GM04504 (cell line): ENCODE measurements around the gene POU2F1.
A peak's percentile ranks its signal among the peaks of the same experiment; 100 is the strongest.

Experiments used
- DNase-seq: peaks from one replicate; pipeline ENCODE4 v3.0.0-alpha.2; 2012; ENCODE audit warnings: low read depth

The POU2F1 gene

GRCh38 chr1:167367705-167368104, 147.0 kb downstream of the POU2F1 start:
- no peak for DNase-seq

DNA sequence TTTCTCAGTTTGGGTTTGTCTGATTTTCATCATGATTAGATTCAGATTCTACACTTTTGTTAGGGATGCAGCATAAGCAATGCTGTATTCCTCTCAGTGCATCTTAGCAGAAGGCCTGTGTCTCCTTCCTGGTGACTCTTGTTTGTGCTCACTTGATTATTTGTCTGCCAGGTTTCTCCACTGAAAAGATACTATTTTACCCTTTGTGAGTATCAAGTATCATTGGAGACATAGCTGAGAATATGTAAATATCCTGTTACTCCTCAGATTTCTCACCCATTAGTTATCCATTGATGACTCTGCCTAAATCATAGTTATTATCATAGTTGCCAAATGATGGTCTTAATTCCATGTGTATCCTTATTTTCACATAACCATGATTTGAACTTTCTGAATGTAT, 148.5 kb downstream of the POU2F1 start:
- no peak for DNase-seq

DNA sequence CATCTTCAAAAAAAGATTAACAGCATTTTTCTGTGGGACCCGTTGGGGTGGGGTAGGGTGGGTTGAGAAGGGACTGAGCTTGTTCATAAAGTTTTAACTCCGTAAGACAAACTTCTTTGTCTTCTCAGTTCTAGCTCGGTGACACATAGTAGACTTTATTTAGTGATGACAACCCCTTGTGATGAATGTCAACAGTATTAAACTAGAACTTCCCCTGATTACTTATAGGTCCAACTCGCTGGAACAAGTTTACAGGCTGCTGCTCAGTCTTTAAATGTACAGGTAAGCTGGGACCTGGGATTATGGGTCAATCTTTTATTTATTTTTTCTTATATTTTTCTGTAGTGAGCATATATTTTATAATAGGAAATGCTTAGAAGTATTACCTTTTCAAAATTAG, 149.2 kb downstream of the POU2F1 start:
- no peak for DNase-seq

GRCh38 chr1:167371030-167371429, 150.3 kb downstream of the POU2F1 start:
- DNase-seq: no peak

- DNase-seq: peak; percentile 17
Measured at GRCh38 chr1:167373398-167373797, 152.7 kb downstream of the POU2F1 start.

DNA sequence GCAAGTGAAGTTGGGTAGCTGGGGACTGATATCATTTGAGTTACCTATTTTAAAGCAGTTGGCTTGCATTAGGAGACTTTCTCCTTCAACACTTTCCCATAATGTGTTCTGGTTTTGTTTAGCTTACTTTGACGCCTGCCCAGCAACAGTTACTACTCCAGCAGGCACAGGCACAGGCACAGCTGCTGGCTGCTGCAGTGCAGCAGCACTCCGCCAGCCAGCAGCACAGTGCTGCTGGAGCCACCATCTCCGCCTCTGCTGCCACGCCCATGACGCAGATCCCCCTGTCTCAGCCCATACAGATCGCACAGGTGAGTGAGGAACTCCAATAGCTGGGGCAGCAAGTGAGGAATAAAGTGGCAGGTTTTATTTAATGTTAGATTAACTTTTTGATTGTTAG, 153.3 kb downstream of the POU2F1 start:
- no peak for DNase-seq

GRCh38 chr1:167375949-167376348, 155.3 kb downstream of the POU2F1 start:
- no peak for DNase-seq

DNA sequence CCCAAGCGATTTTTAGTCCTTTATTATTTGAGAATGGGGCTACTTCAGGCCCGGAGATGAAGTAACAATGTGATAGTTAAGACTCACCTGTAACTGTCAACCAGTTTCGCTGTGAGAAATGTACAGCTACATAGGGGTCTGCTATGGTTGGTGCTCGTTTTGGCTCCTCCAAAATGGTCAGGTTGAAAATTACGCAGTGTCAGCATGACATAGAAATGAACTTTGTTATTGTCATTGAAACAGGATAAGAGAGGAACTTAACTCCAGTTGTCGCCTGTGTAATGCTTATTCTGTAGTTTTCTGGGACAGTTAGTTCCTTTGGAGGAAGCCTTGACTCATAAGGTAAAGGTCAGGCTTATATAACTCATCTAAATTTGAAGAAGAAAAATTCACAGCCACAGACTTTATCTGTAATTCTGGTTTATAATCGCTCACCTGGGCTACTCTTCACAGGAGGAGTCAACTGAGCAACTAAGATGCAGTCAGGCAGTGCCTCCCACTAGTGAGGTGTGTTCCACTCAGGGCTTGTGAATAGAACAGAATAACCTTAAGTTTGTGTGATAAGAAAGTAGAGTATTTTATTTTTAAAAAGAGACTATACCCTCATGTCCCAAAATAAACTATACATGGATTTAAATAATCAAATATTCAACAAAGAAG, 166.7 kb downstream of the POU2F1 start:
- no peak for DNase-seq

GRCh38 chr1:167388976-167389375, 168.3 kb downstream of the POU2F1 start:
- no peak for DNase-seq

DNA sequence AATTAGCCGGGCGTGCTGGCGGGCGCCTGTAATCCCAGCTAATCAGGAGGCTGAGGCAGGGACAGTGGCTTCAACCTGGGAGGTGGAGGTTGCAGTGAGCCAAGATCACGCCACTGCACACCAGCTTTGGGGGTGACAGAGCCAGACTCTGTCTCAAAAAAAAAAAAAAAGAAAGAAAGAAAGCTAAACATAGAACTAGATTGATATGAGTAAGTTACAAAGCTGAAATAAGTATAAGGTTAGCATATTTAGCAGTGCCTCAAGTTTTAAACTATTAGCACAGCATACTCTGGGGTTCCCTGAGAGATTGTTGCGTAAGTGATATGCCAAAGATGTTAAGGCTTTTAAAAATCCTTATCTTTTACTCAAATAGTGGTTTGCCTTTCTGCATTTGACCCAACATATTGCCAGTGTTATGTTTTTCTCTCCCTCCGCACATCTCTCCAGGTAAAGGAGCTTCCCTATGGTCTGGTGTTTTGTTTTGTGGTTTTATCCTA, 171.6 kb downstream of the POU2F1 start:
- DNase-seq: no peak

GRCh38 chr1:167400359-167400953, 179.8 kb downstream of the POU2F1 start:
- no peak for DNase-seq

- peak; percentile 10 for DNase-seq
Measured at GRCh38 chr1:167401260-167401873, 180.7 kb downstream of the POU2F1 start.

DNA sequence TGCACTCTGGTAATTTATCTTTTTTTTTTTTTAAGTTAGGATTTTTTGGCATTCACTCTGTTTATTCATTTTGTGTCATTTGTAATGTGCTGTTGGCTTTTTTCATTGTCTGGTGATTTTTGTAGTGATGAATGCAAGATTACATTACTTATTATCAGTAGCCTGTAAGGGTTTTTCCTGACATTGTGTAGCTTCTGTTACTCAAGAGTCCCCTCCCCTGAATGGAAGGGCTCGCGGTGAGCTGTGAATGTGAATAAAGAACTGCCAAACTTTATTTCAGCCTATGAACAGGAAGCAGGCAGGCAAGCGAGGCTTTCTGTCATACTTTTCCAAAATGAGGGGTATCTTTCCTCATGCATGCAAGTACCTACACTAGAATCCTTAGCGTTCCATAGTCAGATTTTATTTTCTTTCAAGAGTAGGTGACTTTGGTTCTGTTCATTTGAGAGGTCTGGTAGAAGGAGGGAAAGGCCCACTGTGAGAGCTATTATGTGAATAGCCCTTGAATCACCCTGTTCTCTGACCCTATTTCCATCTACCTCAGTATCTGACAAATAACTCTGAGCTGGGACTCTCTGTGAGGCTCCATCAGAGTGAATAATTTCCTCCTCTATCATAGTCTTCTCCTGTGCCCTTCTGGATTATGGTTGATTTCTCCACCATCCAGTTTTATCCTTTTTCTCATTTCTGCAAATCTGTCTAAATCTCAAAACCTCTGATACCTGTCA, 183.6 kb downstream of the POU2F1 start:
- no peak for DNase-seq

GRCh38 chr1:167404908-167405307, 184.2 kb downstream of the POU2F1 start:
- no peak for DNase-seq

GRCh38 chr1:167408355-167408754, 187.7 kb downstream of the POU2F1 start:
- DNase-seq: no peak

GRCh38 chr1:167409183-167409582, 188.5 kb downstream of the POU2F1 start:
- DNase-seq: no peak

DNA sequence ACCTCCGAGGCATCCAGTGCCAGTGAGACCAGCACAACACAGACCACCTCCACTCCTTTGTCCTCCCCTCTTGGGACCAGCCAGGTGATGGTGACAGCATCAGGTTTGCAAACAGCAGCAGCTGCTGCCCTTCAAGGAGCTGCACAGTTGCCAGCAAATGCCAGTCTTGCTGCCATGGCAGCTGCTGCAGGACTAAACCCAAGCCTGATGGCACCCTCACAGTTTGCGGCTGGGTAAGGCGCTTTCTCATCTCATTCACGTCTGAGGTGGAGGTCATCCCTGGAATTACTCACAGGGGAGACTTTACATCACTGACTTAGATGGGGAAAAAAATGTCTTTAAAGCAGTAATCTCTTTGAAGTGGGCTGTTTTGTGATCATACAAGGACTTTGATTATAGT, 191.4 kb downstream of the POU2F1 start:
- DNase-seq: no peak

DNA sequence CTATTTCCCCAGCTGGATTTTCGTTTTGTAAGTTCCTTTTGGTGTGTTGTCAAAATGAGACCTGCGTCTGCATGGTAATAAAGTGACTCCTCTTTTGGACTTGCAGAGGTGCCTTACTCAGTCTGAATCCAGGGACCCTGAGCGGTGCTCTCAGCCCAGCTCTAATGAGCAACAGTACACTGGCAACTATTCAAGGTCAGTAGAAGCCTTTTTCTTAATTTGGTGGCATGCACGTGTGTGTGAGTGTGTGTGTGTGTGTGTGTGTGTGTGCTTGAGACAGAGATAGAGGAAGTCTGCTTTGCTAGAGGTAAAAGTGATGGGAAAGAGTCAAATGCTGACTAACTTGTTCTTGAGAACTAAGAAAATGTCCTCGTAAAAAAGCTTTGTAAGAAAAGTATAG, 192.2 kb downstream of the POU2F1 start:
- DNase-seq: no peak

GRCh38 chr1:167413328-167413727, 192.6 kb downstream of the POU2F1 start:
- DNase-seq: no peak

DNA sequence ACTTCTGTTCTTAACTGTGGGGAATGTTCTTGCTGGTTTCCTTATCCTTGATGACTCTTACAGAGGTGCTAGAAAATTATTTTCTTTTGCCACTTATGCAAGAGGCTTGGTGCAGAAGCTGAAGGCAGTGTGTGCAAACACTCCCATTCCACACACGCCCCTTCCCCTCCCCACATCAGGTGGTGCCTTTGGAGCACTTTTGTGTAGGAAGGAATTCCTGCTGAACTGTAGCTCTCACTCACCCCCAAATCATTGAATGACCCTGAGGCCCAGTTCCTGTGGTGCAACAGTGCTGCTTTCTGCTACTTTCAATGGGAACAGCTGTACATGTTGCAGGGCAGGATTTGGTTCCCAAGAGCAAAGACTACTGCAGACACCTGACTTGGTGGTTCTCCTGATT, 195.8 kb downstream of the POU2F1 start:
- no peak for DNase-seq

DNA sequence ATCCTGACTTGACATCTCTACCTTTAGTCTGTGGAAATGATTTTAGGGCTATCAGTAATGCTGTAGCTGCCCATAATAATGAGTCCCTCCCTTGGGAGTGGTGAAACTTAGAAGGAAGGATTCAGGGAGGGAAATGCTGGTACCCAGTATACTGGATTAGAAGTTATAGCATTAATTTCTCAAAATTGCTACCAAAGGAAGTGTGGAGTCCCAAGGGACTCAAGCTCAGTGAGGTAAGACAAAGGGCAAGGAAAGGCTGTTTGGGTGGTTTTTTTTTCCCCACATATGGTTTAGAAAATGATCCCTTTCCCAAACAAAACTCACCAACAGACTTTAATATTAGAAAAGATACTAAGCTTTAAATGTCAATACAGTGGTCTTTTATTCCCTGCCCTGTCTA, 197.7 kb downstream of the POU2F1 start:
- DNase-seq: no peak

DNA sequence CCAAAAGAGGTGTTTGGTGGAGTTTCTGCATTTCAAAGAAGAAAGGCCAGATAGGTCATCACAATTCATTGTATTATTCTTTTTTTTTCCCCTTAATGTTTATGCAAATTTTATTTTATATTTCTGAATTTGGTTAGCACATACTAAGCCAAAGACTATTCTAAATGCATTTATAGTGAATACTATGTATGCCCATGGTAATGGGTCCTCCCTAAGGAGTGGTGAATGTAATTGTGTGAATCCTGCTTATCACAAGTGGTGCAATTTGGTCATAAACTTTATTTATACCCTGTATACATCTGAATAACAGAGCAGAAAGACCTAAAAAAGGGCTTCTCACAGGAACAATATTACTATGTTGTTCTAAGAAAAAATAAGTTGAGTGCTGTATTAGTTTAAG, 198.6 kb downstream of the POU2F1 start:
- DNase-seq: no peak

DNA sequence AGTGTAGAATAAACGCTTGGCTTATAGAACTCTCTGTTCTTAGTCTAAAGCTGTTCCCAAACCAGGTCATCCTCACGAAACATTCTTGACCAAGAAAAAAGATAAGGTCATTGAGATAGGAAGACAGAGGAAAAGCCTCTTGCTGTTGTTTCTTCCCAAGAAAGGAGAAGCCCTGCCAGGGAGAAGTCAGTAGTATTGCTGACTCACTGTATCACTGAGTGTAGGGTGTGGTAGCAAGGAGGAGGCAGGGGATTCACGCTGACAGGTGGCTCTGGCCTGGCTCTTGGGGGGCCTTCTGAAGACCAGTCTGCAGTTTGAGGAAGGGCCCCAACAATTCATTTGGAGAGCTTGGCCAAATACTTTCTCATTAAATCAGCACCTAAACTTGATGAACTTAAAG, 199.8 kb downstream of the POU2F1 start:
- DNase-seq: no peak
